Stomach smooth muscle (tissue), 2 donors: ENCODE data around the gene TRMT6.

Experiments used
- H3K27ac ChIP-seq: one replicate; pipeline ENCODE4 v1.7.0; 2013; ENCODE audit warnings: mild to moderate bottlenecking, low read length, inconsistent platforms
- H3K27me3 ChIP-seq, 2 donors: one replicate each; pipeline ENCODE4 v1.7.0; 2013; ENCODE audit warnings: low read length in 2 of 2; ENCODE audit not compliant: insufficient read depth in 2 of 2, control insufficient read depth in 1 of 2
- H3K36me3 ChIP-seq, 2 donors: one replicate each; pipeline ENCODE4 v1.7.0; 2013; ENCODE audit warnings: low read length in 2 of 2; ENCODE audit not compliant: control insufficient read depth in 2 of 2, insufficient read depth in 2 of 2
- H3K4me1 ChIP-seq: one replicate; pipeline ENCODE4 v1.7.0; 2013; ENCODE audit warnings: low read length; ENCODE audit not compliant: control insufficient read depth, insufficient read depth
- H3K4me3 ChIP-seq, 2 donors: one replicate each; pipeline ENCODE4 v1.7.0; 2013; ENCODE audit warnings: low read length in 2 of 2
- H3K9ac ChIP-seq, 2 donors: one replicate each; pipeline ENCODE4 v1.7.0; 2013; ENCODE audit warnings: low read length in 2 of 2, mild to moderate bottlenecking in 1 of 2
- H3K9me3 ChIP-seq, 2 donors: one replicate each; pipeline ENCODE4 v1.7.0; 2013; ENCODE audit warnings: low read length in 2 of 2; ENCODE audit not compliant: control insufficient read depth in 2 of 2
- donor health status: healthy.
- donor health status: Pancreatic carcinoma.

Gene TRMT6, protein sequence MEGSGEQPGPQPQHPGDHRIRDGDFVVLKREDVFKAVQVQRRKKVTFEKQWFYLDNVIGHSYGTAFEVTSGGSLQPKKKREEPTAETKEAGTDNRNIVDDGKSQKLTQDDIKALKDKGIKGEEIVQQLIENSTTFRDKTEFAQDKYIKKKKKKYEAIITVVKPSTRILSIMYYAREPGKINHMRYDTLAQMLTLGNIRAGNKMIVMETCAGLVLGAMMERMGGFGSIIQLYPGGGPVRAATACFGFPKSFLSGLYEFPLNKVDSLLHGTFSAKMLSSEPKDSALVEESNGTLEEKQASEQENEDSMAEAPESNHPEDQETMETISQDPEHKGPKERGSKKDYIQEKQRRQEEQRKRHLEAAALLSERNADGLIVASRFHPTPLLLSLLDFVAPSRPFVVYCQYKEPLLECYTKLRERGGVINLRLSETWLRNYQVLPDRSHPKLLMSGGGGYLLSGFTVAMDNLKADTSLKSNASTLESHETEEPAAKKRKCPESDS

DNA sequence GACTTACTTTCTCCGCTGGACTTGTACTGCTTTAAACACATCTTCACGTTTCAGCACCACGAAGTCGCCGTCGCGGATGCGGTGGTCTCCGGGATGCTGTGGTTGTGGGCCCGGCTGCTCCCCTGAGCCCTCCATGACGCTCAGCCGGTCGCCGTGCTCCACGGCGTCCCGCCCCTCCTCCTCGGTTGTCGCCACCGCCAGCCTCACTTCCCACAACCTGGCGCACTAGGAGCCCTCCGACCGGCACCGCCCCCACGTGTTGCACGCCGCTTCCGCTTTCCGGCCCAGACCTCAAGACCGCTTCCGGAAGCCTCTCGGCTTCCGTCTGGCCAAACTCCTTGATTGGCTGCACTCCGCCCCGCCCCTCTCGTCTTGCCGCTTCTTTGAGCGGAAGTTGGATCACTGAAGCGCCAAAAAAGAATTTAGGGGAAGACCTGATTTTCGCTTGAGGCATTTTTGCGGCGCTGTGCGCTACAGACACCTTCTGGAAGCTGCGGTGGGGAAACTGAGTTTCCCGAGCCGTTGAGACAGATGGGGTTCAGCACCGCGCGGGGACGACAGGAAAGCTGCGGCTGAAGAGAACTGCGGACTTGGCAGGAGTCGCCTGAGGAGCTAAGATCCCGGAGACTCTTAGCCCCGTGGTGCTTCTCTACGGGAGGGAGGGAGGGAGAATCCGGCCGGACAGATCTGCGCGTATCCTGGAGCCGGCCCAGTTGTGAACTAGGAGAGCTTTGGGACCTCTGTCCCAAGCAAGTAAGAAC is at the start of gene TRMT6, which contains the start of gene MCM8:
TRMT6 (minus strand) TSS at position 263 of the 761 bp plus-strand sequence; CDS start at position 135, 128 bp downstream.
MCM8 (plus strand) TSS at position 382 of the 761 bp plus-strand sequence. CDS start 1,364 bp downstream, outside the sequence.
- peaks cover 12% of the 10 kb centered on the region for H3K4me1 ChIP-seq
- peak within 1 kb of the TSS; percentile 96 to 98 for H3K4me3 ChIP-seq
- H3K9me3 ChIP-seq = no peaks in the 10 kb centered on the region
- peak within 1 kb of the TSS; percentile 85 to 91 for H3K9ac ChIP-seq
- H3K36me3 ChIP-seq = peaks cover 9 to 16% of the 10 kb centered on the region in 2 donors
- H3K27ac ChIP-seq = peak within 1 kb of the TSS; percentile 62
- H3K27me3 ChIP-seq = no peaks in the 10 kb centered on the region

DNA sequence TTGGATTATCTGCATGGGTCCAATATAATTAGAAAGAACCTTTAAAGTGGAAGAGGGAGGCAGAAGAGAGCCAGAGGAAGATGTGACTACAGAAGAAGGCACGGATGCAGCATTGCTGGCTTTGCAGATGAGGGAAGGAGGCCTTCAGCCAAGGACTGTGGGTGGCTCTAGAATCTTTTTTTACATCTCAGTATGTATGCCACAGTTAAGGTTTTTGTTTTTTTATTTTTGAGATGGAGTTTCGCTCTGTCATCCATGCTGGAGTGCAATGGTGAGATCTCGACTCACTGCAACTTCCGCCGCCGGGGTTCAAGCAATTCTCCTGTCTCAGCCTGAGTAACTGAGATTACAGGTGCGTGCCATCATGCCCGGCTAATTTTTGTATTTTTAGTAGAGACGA is 49.5 kb upstream of the TRMT6 start:
- Histone ChIP-seq H3K27ac (no peak overlapping the region), H3K36me3 (no peaks in the 10 kb centered on the region), H3K27me3 (no peaks in the 10 kb centered on the region), H3K4me3 (no peak overlapping the region), H3K9ac (no peak overlapping the region), H3K9me3 (no peaks in the 10 kb centered on the region), H3K4me1 (no peaks in the 10 kb centered on the region)

DNA sequence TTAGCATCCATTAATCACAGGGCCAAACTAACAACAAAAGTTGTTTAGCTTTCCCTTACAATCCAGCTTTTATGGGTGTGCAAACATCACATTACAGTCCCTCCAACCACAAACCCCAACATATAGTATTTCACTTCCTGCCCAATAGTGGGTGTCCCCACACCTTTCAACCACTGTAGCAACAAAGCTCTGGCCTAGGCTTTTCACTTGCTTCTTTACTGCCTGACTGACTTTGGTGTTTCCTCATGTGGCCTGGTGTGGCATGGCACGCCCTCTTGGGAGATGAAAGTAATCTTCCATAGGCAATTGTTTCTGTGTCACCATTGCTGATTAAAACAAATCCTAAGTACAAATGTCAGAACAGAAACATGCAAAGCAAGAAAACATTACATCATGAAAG is 46.4 kb upstream of the TRMT6 start:
- no peaks in the 10 kb centered on the region for H3K36me3 ChIP-seq
- no peak overlapping the region for H3K4me3 ChIP-seq
- no peak overlapping the region for H3K9ac ChIP-seq
- no peaks in the 10 kb centered on the region for H3K9me3 ChIP-seq
- H3K27ac ChIP-seq = no peak overlapping the region
- no peaks in the 10 kb centered on the region for H3K27me3 ChIP-seq
- no peaks in the 10 kb centered on the region for H3K4me1 ChIP-seq

DNA sequence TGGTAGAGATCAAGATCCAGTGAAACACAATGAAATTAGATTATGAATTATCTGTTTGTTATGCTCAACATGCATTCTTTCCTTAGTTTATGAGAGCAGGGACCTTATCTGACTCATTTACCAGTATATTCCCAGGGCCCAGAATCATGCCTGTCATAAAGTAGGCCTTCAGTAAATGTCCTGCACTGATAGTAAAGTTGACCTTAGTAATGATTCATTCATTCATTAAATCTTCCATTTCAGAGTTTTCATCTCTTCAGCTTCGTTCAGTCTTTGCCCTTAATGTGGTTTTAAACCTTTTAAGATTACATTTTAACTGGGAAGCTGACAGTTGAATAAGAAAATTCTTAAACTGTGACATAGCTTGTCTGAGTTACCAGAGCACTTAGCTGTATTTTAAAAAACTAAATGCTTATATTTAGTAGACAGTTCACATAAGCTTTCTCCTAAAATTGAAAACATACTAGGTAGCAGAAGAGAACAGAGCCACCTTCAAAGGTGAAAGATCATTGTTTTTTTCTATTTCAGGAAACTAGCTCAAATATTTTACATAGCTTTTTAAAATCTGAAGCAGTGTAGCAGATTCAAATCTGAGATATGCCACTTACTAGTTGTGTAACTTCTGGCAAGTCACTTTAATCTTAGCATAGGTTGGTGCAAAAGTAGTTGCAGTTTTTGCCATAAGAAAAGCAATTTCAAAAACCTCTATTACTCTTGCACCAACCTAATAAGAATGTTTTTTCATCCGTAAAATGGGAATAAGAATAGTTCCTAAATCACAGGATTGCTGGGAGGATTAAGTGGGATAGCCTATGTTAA is 41.5 kb upstream of the TRMT6 start:
- Histone ChIP-seq H3K4me3 (no peak overlapping the region), H3K36me3 (no peaks in the 10 kb centered on the region), H3K4me1 (no peaks in the 10 kb centered on the region)

DNA sequence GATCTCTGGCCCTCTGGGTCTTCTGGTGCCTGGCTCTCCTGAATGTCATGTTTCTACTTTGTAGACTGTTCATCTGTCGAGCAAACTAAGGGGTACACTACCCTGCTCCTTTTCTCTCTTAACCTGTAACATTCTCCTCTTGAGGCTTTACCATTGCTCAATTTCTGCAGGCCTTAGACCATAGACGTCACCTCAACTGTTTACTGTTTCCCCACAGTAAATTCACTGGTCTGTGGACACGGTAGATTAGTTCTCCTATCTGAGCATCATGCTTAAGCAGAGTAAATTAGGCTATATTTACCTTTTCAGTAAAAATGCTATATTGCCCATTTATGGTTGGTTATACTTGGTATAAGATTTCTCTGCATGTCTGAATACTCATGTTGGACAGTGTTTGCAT is 40.6 kb upstream of the TRMT6 start:
- no peaks in the 10 kb centered on the region for H3K9me3 ChIP-seq
- H3K4me1 ChIP-seq = no peaks in the 10 kb centered on the region
- H3K4me3 ChIP-seq = no peak overlapping the region
- peak overlapping the region in 1 of 2 donors; percentile 25 for H3K9ac ChIP-seq
- H3K36me3 ChIP-seq = no peaks in the 10 kb centered on the region
- no peaks in the 10 kb centered on the region for H3K27me3 ChIP-seq
- peak overlapping the region; percentile 3 for H3K27ac ChIP-seq

More for the DNA sequence above, 41.5 kb upstream of the TRMT6 start:
- peak overlapping the region; percentile 3 for H3K27ac ChIP-seq
- H3K9me3 ChIP-seq = no peaks in the 10 kb centered on the region
- peak overlapping the region in 1 of 2 donors; percentile 25 for H3K9ac ChIP-seq
- H3K27me3 ChIP-seq = no peaks in the 10 kb centered on the region

DNA sequence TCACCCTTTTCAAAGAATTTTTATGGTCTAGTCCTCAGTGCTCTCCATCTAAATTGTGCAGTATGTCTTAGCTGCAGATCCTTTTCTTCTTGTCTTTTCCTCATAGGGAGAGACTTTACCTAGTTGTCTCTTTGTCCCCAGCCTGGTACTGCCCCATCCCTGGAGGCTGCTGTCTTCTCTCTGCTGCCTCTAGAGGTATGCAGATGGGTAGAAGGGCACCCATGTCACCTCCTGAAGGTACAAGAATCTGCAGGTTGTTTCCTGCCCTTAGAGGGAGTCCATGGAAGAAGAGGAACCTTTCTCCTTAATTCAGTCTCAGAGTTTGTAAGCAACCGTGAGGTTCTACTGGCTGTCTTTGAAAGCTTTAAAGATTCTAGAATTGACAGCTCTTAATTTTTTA is 39.2 kb upstream of the TRMT6 start:
- Histone ChIP-seq H3K9ac (no peak overlapping the region), H3K36me3 (no peaks in the 10 kb centered on the region), H3K4me1 (no peaks in the 10 kb centered on the region), H3K27me3 (no peaks in the 10 kb centered on the region), H3K9me3 (no peaks in the 10 kb centered on the region), H3K27ac (no peak overlapping the region), H3K4me3 (no peak overlapping the region)

DNA sequence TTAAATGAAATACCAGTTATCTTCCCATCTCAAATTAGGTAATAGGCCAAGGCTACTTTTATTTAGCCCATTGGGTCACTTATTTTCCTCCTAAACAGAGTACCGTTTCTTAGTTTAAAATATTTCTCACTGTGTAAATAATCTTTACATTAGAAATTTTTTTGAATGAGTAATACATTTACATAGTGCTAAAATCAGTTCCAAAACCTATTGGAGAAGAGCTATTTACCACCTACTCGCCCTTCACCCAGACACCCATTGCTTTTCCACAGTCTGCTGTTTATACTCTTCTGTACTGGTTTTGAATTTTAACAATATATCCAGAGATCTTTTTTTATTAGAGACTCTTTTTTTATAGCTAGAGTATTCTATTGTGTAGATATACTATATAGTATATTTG is 37.0 kb upstream of the TRMT6 start:
- no peak overlapping the region for H3K4me3 ChIP-seq
- no peak overlapping the region for H3K27ac ChIP-seq
- no peaks in the 10 kb centered on the region for H3K27me3 ChIP-seq
- H3K36me3 ChIP-seq = peaks cover 0 to 2% of the 10 kb centered on the region in 2 donors
- no peak overlapping the region for H3K9ac ChIP-seq
- H3K9me3 ChIP-seq = no peaks in the 10 kb centered on the region
- no peaks in the 10 kb centered on the region for H3K4me1 ChIP-seq

DNA sequence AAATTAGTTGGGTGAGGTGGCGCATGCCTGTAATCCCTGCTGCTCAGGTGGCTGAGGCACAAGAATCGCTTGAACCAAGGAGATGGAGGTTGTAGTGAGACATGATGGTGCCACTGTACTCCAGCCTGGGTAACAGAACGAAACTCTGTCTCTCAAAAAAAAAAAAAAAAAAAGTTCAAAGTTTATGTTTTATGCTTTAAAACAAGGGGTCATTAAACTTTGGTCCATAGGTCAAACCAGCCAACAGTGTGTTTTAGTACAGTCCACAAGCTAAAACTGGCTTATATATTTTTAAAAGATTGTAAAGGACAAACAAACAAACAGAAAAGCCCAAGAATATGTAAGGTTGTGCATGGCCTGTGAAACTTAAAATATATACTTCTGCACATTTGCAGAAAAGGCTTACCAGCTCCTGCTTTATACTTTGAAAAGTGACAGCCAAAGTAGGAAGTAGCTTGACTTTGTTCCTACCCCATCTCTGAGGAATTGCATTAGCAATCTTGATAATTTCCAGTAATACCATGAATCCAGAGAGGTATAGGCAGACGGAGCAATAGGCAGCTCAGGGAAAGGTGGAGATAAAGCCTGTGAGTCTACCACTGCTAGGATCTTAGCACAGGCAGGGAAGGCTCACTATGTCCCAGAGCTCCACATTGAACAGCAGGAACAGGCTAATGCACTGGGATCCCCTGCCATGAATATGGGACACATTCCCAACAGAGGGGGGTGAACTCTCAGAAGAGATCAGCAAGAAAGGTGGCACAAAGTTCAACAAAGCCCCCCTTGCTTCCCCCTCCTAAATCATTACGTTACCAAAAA is 30.6 kb upstream of the TRMT6 start:
- H3K4me1 ChIP-seq = no peaks in the 10 kb centered on the region
- no peak overlapping the region for H3K4me3 ChIP-seq
- H3K9ac ChIP-seq = no peak overlapping the region
- H3K36me3 ChIP-seq = peaks cover 5 to 10% of the 10 kb centered on the region in 2 donors
- no peak overlapping the region for H3K27ac ChIP-seq
- no peaks in the 10 kb centered on the region for H3K9me3 ChIP-seq
- no peaks in the 10 kb centered on the region for H3K27me3 ChIP-seq

DNA sequence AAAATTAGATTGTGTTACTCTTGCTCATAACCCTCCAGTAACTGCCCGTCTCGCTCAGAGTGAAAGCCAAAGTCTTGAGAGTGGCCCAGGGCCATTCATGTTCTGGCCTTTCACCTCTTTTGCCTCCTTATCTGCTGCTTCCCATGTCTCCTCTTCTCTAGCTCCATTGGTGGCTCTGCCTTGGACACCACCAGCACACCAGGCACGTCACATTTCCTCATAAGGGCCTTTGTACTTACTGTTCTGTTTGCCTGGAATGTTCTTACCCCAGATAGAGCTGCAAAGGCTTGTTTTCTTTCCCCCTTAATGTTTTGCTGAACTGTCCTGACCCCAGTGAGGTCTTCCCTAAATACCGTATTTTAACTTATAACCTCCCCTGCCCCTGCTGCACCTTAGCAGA is 29.5 kb upstream of the TRMT6 start:
- Histone ChIP-seq H3K4me1 (no peaks in the 10 kb centered on the region), H3K27me3 (no peaks in the 10 kb centered on the region), H3K9me3 (no peaks in the 10 kb centered on the region), H3K27ac (no peak overlapping the region), H3K36me3 (peaks cover 5 to 10% of the 10 kb centered on the region in 2 donors), H3K4me3 (no peak overlapping the region), H3K9ac (no peak overlapping the region)
